DLD1 (cell line): Measurements from ENCODE around the gene PLIN1.

ENCODE experiments used
- in situ Hi-C: cut with HindIII; loops from 2 replicates; pipeline ENCODE4 v1.10.0; 2017; ENCODE audit warnings: low sequenced_read_pairs

The PLIN1 gene

GRCh38 chr15:89630260-89630659 lies 48.9 kb downstream of the PLIN1 start:
- in situ Hi-C loops = no loop called here

GRCh38 chr15:89629829-89630228 lies 49.3 kb downstream of the PLIN1 start:
- in situ Hi-C loops = no loop called here

- in situ Hi-C loops = no loop called here
These were observed 50.1 kb downstream of the PLIN1 start for GRCh38 chr15:89628806-89629715.

GRCh38 chr15:89628301-89628700 lies 50.9 kb downstream of the PLIN1 start:
- in situ Hi-C loops = no loop called here

GRCh38 chr15:89627256-89627970 lies 51.8 kb downstream of the PLIN1 start:
- in situ Hi-C loops = no loop called here

- in situ Hi-C loops = no loop called here
These were observed 53.5 kb downstream of the PLIN1 start for GRCh38 chr15:89625716-89626115.

- in situ Hi-C loops = no loop called here
These were observed 56.0 kb downstream of the PLIN1 start for GRCh38 chr15:89623165-89623564.

- in situ Hi-C loops = no loop called here
These were observed 57.6 kb downstream of the PLIN1 start for GRCh38 chr15:89621547-89621946.

GRCh38 chr15:89616228-89616627 lies 62.9 kb downstream of the PLIN1 start:
- in situ Hi-C loops = no loop called here

GRCh38 chr15:89615135-89615534 lies 64.0 kb downstream of the PLIN1 start:
- in situ Hi-C loops = no loop called here
